Lower lobe of right lung (tissue), 2 donors: ENCODE results near the gene OLR1. TPM values are rescaled to one million over a fixed set of nuclear protein-coding genes. Genes with fewer than 3 reads are reported as not detected.

Experiments used
- ATAC-seq, 2 donors: fragments of 200-7000 bp; cut with Tn5 transposase; one replicate each; pipeline ENCODE4 v1.9.1; 2020 to 2022; ENCODE audit warnings: mild to moderate bottlenecking in 2 of 2, moderate library complexity in 2 of 2
- DNase-seq: peaks from one replicate; pipeline ENCODE4 v3.0.0-alpha.2; 2020
- H3K27ac ChIP-seq: fragments of 200-600 bp; one replicate; pipeline ENCODE4 v1.8.0; 2022
- H3K27me3 ChIP-seq: fragments of 200-600 bp; one replicate; pipeline ENCODE4 v1.8.0; 2022; ENCODE audit warnings: low read depth
- H3K36me3 ChIP-seq: fragments of 200-600 bp; one replicate; pipeline ENCODE4 v1.8.0; 2022; ENCODE audit warnings: mild to moderate bottlenecking
- H3K4me1 ChIP-seq: fragments of 200-600 bp; one replicate; pipeline ENCODE4 v1.8.0; 2022
- H3K4me3 ChIP-seq: fragments of 200-600 bp; one replicate; pipeline ENCODE4 v1.8.0; 2022; ENCODE audit warnings: mild to moderate bottlenecking
- H3K9me3 ChIP-seq: fragments of 200-600 bp; one replicate; pipeline ENCODE4 v1.8.0; 2022
- CTCF ChIP-seq: fragments of 200-600 bp; IDR thresholded peaks from one replicate; pipeline ENCODE4 v1.8.0; 2022; ENCODE audit warnings: antibody characterized with exemption, mild to moderate bottlenecking
- intact Hi-C: fragments of 100-400 bp; cut with DNase I; formaldehyde crosslinking; loops from one replicate; pipeline ENCODE4 v1.11.0; 2022
- total RNA-seq: library from RNA; stranded (reverse); fragmentation: NEBNext Ultra II Directional; extraction: Animal tissue kit (Norgen Biotek cat#: 25700); gene quantifications from one replicate; pipeline ENCODE4 v1.2.1, GENCODE V29; 2021
- donor health status: DM: no; HTN: yes; CAD: no; lungs with severe emphysema.

OLR1 gene
- total RNA-seq, 1 donor from 2014 or later = 172 TPM

- ATAC-seq = peak; percentile 56 to 61
- Histone ChIP-seq H3K9me3 (no peaks in the 10 kb centered on the region), H3K27me3 (no peaks in the 10 kb centered on the region), H3K4me3 (no peak overlapping the region), H3K36me3 (no peaks in the 10 kb centered on the region), H3K27ac (no peak overlapping the region), H3K4me1 (no peaks in the 10 kb centered on the region)
- no peak for TF ChIP-seq CTCF
- intact Hi-C loops = no loop called here
- DNase-seq = no peak
Measured at GRCh38 chr12:10175846-10176636, 4.1 kb upstream of the OLR1 start.

- no peak for TF ChIP-seq CTCF
- intact Hi-C loops = no loop called here
- Histone ChIP-seq H3K4me1 (no peaks in the 10 kb centered on the region), H3K4me3 (no peak overlapping the region), H3K36me3 (no peaks in the 10 kb centered on the region), H3K9me3 (no peaks in the 10 kb centered on the region), H3K27ac (no peak overlapping the region), H3K27me3 (no peaks in the 10 kb centered on the region)
- ATAC-seq (no peak), DNase-seq (no peak)
Measured at GRCh38 chr12:10174986-10175614, 3.2 kb upstream of the OLR1 start.

GRCh38 chr12:10170216-10170615, 1.7 kb downstream of the OLR1 start:
- intact Hi-C loops = no loop called here
- peak overlapping the region; percentile 12 for H3K27ac ChIP-seq
- no peaks in the 10 kb centered on the region for H3K36me3 ChIP-seq
- H3K9me3 ChIP-seq = no peaks in the 10 kb centered on the region
- DNase-seq (no peak), ATAC-seq (no peak)
- no peaks in the 10 kb centered on the region for H3K27me3 ChIP-seq
- no peak for TF ChIP-seq CTCF
- peak overlapping the region; percentile 27 for H3K4me3 ChIP-seq
- H3K4me1 ChIP-seq = no peaks in the 10 kb centered on the region

- no peak for DNase-seq
- intact Hi-C loops = no loop called here
- H3K9me3 ChIP-seq = no peaks in the 10 kb centered on the region
- H3K4me1 ChIP-seq = no peaks in the 10 kb centered on the region
- H3K27ac ChIP-seq = peak overlapping the region; percentile 12
- no peak for TF ChIP-seq CTCF
- H3K4me3 ChIP-seq = peak overlapping the region; percentile 27
- no peak for ATAC-seq
- H3K36me3 ChIP-seq = no peaks in the 10 kb centered on the region
- no peaks in the 10 kb centered on the region for H3K27me3 ChIP-seq
Measured at GRCh38 chr12:10169104-10169503, 2.8 kb downstream of the OLR1 start.

- ATAC-seq (peak; percentile 74 to 84), DNase-seq (no peak)
- H3K36me3 ChIP-seq = no peaks in the 10 kb centered on the region
- no peaks in the 10 kb centered on the region for H3K27me3 ChIP-seq
- H3K4me3 ChIP-seq = peak overlapping the region; percentile 35
- peak overlapping the region; percentile 73 for H3K27ac ChIP-seq
- intact Hi-C loops = no loop called here
- TF ChIP-seq CTCF = no peak
- H3K4me1 ChIP-seq = no peaks in the 10 kb centered on the region
- H3K9me3 ChIP-seq = no peaks in the 10 kb centered on the region
Measured at GRCh38 chr12:10167599-10167998, 4.3 kb downstream of the OLR1 start.
